ENCODE results near the gene SLC33A1.
A peak's percentile ranks its signal among the peaks of the same experiment; 100 is the strongest.
"Not testable (repeated sequence)": the region's sequence is repeated elsewhere in the genome, so short reads cannot be mapped to it uniquely, and the experiment has no call there.

Gene SLC33A1

GRCh38 chr3:155861476-155862183 lies 7.4 kb upstream of the SLC33A1 start:
- no peak for DNase-seq (ENCODE audit: low read depth)
- no peak for TF ChIP-seq CTCF (IDR thresholded peaks at IDR 0.05; ENCODE audit: control insufficient read depth, extremely low read depth, insufficient read depth)
- no peak overlapping the region for H3K4me3 ChIP-seq (ENCODE audit: low read depth, low read length)

GRCh38 chr3:155860424-155860823 lies 6.2 kb upstream of the SLC33A1 start:
- DNase-seq (ENCODE audit: low read depth): not testable (repeated sequence)

GRCh38 chr3:155859859-155860258 lies 5.6 kb upstream of the SLC33A1 start:
- DNase-seq (ENCODE audit: low read depth): no peak
- no peak overlapping the region for H3K4me3 ChIP-seq (ENCODE audit: low read depth, low read length)
- 0 out of 2 replicates have a peak, but pooled peaks have one; percentile 11 for TF ChIP-seq CTCF (IDR thresholded peaks at IDR 0.05; ENCODE audit: control insufficient read depth, extremely low read depth, insufficient read depth)

More at GRCh38 chr3:155860424-155860823, 6.2 kb upstream of the SLC33A1 start:
- not testable (repeated sequence) for H3K4me3 ChIP-seq (ENCODE audit: low read depth, low read length)

GRCh38 chr3:155853214-155854140 lies 750 bp downstream of the SLC33A1 start:
- peak overlapping the region; percentile 97 for H3K4me3 ChIP-seq (ENCODE audit: low read depth, low read length)
- TF ChIP-seq CTCF (IDR thresholded peaks at IDR 0.05; ENCODE audit: control insufficient read depth, extremely low read depth, insufficient read depth): 0 out of 2 replicates have a peak, but pooled peaks have one; percentile 6
- DNase-seq (ENCODE audit: low read depth): no peak

- no peak for DNase-seq (ENCODE audit: low read depth)
- TF ChIP-seq CTCF (IDR thresholded peaks at IDR 0.05; ENCODE audit: control insufficient read depth, extremely low read depth, insufficient read depth): no peak
- peak overlapping the region; percentile 97 for H3K4me3 ChIP-seq (ENCODE audit: low read depth, low read length)
Observed at GRCh38 chr3:155852341-155852740, 1.9 kb downstream of the SLC33A1 start.

GRCh38 chr3:155849404-155849803 lies 4.8 kb downstream of the SLC33A1 start:
- not testable (repeated sequence) for H3K4me3 ChIP-seq (ENCODE audit: low read depth, low read length); DNase-seq (ENCODE audit: low read depth)

- TF ChIP-seq CTCF (IDR thresholded peaks at IDR 0.05; ENCODE audit: control insufficient read depth, extremely low read depth, insufficient read depth): no peak
Observed at GRCh38 chr3:155847993-155848392, 6.2 kb downstream of the SLC33A1 start.

More at GRCh38 chr3:155847993-155848392, 6.2 kb downstream of the SLC33A1 start:
- H3K4me3 ChIP-seq (ENCODE audit: low read depth, low read length): no peak overlapping the region
- DNase-seq (ENCODE audit: low read depth): no peak

Measured in LNCaP clone FGC (cell line).